Right renal cortex interstitium (tissue), 3 donors: ENCODE measurements around the gene MIPOL1. TPM values are rescaled to one million over a fixed set of nuclear protein-coding genes. Genes with fewer than 3 reads are reported as not detected.
"Not testable (repeated sequence)": the region's sequence is repeated elsewhere in the genome, so short reads cannot be mapped to it uniquely, and the experiment has no call there.

Source experiments
- DNase-seq, 3 donors: peaks; one replicate each; pipeline ENCODE4 v3.0.0-alpha.2; 2013; ENCODE audit warnings: low read depth in 3 of 3, low spot score in 2 of 3
- polyA plus RNA-seq, 3 donors: library from polyadenylated mRNA; unstranded; fragments of 120-200 nt; gene quantifications; one replicate each; pipeline ENCODE4 v1.2.1, GENCODE V29; 2013; ENCODE audit not compliant: insufficient read length in 3 of 3

Gene MIPOL1
- polyA plus RNA-seq, 3 donors, result 9.6 to 14.1 (median 11.4) TPM

GRCh38 chr14:37437490-37437889 is 239.8 kb downstream of the MIPOL1 start:
- no peak for DNase-seq

- DNase-seq, result peak in 1 of 3 donors; percentile 21
These were observed 240.7 kb downstream of the MIPOL1 start for GRCh38 chr14:37438444-37438843.

DNA sequence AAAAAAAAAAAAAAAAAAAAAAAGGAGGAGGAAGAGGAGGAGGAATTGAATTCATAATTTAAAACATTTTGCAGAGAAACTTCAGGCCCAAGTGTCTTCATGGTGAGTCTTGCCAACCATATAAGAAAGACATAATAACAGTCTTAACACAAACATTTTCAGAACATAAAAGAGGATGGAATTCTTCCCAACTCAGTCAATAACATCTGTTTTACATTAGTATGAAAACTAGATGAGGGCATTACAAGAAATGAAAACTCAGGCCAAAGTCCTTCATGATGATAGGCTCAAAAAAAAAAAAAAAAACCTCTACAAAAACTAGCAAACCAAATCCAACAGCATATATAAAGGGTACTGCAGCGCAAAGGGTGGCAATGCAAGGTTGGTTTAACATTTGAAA is 245.7 kb downstream of the MIPOL1 start:
- DNase-seq, result no peak

- DNase-seq, result no peak
These were observed 250.2 kb downstream of the MIPOL1 start for GRCh38 chr14:37447883-37448391.

DNA sequence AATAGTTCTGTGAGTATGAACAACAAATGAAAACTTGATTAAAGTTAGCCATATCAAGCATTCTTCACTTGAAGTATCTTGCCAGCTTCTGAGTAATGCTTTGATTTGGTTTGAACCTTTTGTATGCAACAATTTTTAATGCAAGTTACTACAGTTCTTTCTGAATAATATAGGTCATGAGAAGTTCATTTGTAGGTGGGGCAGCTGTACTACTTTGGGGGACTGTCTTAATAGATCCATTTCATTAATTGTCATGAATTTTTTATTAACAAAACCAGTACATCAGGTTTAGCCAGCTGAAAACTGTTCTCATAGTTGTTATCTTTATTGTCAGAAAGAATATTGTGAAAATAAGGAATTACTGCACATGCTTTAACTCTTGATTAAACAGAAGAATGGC is 254.6 kb downstream of the MIPOL1 start:
- no peak for DNase-seq

- DNase-seq, result no peak
These were observed 256.2 kb downstream of the MIPOL1 start for GRCh38 chr14:37453985-37454384.

GRCh38 chr14:37457334-37457733 is 259.6 kb downstream of the MIPOL1 start:
- no peak for DNase-seq

- not testable (repeated sequence) for DNase-seq
These were observed 264.7 kb downstream of the MIPOL1 start for GRCh38 chr14:37462426-37462825.

GRCh38 chr14:37464192-37464858 is 266.6 kb downstream of the MIPOL1 start:
- DNase-seq, result no peak

GRCh38 chr14:37466003-37466622 is 268.4 kb downstream of the MIPOL1 start:
- no peak for DNase-seq

DNA sequence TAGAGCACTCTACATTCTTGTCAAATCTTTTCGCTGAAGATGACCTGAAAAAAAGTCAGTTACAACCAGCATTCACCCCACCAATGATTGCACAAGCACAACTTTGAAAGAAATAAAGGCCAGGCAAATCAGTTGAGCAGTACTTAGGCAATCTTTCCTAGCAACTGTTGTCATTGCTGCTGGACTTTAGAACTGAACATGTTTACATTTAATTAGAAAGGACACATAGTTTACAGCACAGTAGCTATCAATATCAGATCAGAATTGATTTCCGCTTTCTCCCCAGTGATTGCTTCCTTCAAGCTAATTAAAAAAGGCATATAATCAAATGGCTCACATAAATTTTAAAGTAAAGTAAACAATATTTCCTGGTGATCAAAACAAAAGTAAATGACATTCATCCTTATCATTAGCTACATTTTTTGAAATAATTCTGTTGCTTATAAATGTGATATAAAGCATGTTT is 268.9 kb downstream of the MIPOL1 start:
- DNase-seq, result no peak

GRCh38 chr14:37469650-37470049 is 271.9 kb downstream of the MIPOL1 start:
- DNase-seq, result no peak

DNA sequence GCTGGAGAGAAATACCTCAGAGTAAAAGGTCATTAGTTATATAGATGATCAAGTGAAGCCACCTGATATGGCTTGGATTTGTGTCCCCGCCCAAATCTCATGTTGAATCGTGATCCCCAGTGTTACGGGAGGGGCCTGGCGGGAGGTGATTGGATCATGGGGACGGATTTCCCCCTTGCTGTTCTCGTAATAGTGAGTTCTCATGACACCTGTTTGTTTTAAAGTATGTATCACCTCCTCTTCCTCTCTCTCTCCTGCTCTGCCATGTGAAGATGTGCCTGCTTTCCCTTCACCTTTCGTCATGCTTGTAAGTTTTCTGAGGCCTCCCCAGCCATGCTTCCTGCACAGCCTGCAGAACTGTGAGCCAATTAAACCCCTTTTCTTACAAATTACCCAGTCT is 272.5 kb downstream of the MIPOL1 start:
- no peak for DNase-seq

DNA sequence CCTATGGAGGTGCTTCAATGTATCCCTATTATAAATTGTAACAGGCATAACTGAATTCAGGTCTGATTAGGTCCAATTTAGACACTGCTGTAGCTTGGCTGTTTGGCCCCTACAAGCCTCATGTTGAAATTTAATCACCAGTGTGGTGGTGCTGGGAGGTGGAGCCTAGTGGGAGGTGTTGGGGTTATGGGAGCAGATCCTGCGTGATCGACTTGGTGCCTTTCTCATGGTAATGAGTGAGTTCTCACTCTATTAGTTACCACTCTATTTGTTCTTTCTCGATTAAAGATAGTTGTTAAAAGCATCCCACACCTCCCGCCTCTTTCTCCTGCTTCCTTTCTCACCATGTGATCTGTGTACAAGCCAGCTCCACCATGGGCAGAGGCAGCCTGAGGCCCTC is 275.2 kb downstream of the MIPOL1 start:
- no peak for DNase-seq

GRCh38 chr14:37474191-37474590 is 276.5 kb downstream of the MIPOL1 start:
- DNase-seq, result no peak

- no peak for DNase-seq
These were observed 282.9 kb downstream of the MIPOL1 start for GRCh38 chr14:37480446-37481290.

- no peak for DNase-seq
These were observed 284.7 kb downstream of the MIPOL1 start for GRCh38 chr14:37482428-37482827.

- no peak for DNase-seq
These were observed 285.9 kb downstream of the MIPOL1 start for GRCh38 chr14:37483672-37484071.

DNA sequence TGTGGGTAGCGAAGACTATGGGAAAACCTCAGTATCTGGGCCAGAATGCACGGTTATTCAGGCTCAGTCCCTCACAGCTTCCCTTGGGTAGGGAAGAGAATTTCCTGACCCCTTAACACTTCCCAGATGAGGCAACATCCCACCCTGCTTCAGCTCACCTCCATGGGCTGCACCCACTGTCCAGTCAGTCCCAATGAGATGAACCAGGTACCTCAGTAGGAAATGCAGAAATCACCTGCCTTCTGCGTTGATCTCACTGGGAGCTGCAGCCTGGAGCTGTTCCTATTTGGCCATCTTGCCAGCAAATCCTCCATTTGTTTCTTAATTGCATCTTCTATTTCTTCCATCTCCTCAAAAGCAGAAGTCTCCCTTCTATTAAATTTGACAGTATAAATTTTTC is 292.9 kb downstream of the MIPOL1 start:
- DNase-seq, result no peak

DNA sequence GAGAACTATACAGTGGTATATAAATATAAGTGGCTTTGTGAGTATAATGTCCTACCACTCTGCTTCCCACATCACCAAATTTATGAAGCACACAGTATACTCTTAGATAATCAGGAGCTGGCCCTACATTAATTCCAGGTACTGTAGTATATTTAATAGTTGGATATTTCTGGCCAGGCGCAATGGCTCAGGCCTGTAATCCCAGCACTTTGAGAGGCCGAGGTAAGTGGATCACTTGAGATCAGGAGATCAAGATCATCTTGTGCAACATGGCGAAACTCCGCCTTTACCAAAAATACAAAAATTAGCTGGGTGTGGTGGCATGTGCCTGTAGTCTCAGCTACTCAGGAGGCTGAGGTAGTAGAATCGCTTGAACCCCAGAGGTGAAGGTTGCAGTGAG is 293.3 kb downstream of the MIPOL1 start:
- no peak for DNase-seq

- no peak for DNase-seq
These were observed 295.9 kb downstream of the MIPOL1 start for GRCh38 chr14:37493606-37494005.
